Measurements from ENCODE around the gene ACAN. TPM values are rescaled to one million over a fixed set of nuclear protein-coding genes. Genes with fewer than 3 reads are reported as not detected.

Gene ACAN
- total and polyA plus RNA-seq, 9 of the 15 experiments (the other 6 are each of a cell fraction or from before 2014, with no cell fraction given), result not detected

DNA sequence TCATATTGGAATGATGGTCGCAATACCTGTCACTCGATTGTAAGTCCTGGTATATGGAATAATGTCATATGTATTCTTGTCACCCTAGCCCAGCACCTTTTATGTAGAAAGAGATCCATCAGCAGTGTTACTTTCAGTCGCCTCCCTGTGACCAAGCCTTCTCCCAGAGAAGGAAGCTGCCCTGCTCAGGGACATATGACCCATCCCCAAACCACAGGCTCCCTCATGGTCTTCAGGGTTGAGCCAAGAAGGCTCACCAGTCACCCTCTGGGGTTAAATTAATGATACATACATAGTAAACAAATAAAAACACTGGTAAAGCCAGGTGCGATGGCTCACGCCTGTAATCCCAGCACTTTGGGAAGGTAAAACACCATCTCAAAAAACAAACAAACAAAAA is 114.5 kb downstream of the ACAN start:
- H2AFZ ChIP-seq (ENCODE audit: low read depth, low read length), result peak overlapping the region; percentile 74
- no peak overlapping the region for H3K4me3 ChIP-seq
- H3K27me3 ChIP-seq (ENCODE audit: control insufficient read depth in 2 of 2, insufficient read depth in 2 of 2, low read length in 2 of 2), result no peaks in the 10 kb centered on the region
- intact Hi-C loops (cut with micrococcal nuclease), result no loop called here
- H3K36me3 ChIP-seq (ENCODE audit: control insufficient read depth, insufficient read depth, low read length), result no peaks in the 10 kb centered on the region
- no peaks in the 10 kb centered on the region for H4K20me1 ChIP-seq (replicated peaks; ENCODE audit: control insufficient read depth, insufficient read depth, low read length)
- peak overlapping the region; percentile 48; the same call in 1 of the 2 replicates for H3K4me2 ChIP-seq (ENCODE audit: insufficient read depth, low read length)
- peaks cover 22 to 27% of the 10 kb centered on the region in 2 experiments for H3K4me1 ChIP-seq (replicated peaks in 1 of 2; ENCODE audit: control insufficient read depth in 2 of 2, insufficient read depth in 2 of 2, low read length in 2 of 2)
- H3K79me2 ChIP-seq (ENCODE audit: control insufficient read depth, insufficient read depth, low read length), result peaks cover 2% of the 10 kb centered on the region
- ATAC-seq, result no peak
- WGBS (ENCODE audit: insufficient coverage, low coverage, missing lambda C conversion rate), result 26% methylated on average over 5 of the region's 5 CpGs
- no peak for TF ChIP-seq ZC3H4 (CRISPR knock-in tag; IDR thresholded peaks at IDR 0.05; ENCODE audit: borderline replicate concordance)
- TF ChIP-seq, protein P1, sequence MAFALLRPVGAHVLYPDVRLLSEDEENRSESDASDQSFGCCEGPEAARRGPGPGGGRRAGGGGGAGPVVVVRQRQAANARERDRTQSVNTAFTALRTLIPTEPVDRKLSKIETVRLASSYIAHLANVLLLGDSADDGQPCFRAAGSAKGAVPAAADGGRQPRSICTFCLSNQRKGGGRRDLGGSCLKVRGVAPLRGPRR (CRISPR knock-in tag; IDR thresholded peaks at IDR 0.05), result no peak
- no peak for TF ChIP-seq ZEB2 (IDR thresholded peaks at IDR 0.05)
- no peak for TF ChIP-seq ZKSCAN8 (CRISPR knock-in tag; IDR thresholded peaks at IDR 0.05)
- TF ChIP-seq NFATC3 (IDR thresholded peaks at IDR 0.05), result no peak
- TF ChIP-seq SMAD3 (CRISPR knock-in tag; conservative IDR thresholded peaks at IDR 0.05), result no peak
- TF ChIP-seq SRSF7 (optimal IDR thresholded peaks at IDR 0.05; ENCODE audit: low read depth, low read length), result no peak
- TF ChIP-seq NFYB (IDR thresholded peaks at IDR 0.05; ENCODE audit: extremely low read depth, insufficient read length), result no peak
- TF ChIP-seq JUNB (CRISPR knock-in tag; conservative IDR thresholded peaks at IDR 0.05), result no peak
- no peak for TF ChIP-seq SMARCB1 (IDR thresholded peaks at IDR 0.05; ENCODE audit: insufficient read length, low read depth)
- TF ChIP-seq ARNT (IDR thresholded peaks at IDR 0.05), result no peak
- TF ChIP-seq RB1 (IDR thresholded peaks at IDR 0.05; ENCODE audit: low read depth), result no peak
- no peak for TF ChIP-seq ZBTB17 (CRISPR knock-in tag; IDR thresholded peaks at IDR 0.05)
- no peak for TF ChIP-seq HNRNPL (IDR thresholded peaks at IDR 0.05; ENCODE audit: low read depth, low read length)
- ChIA-PET POLR2A (interaction anchor here (0.6 to 0.8 kb wide), 2 partner anchors 16 to 976 kb away, joined by 3 read pairs; partner anchors contain the start of gene AP3S2), CTCF (ENCODE audit: low intra/inter-chr PET ratio) (no interaction called here)
- BruUV-seq (replicated peaks), result no TSS peak
- DNase-seq (ENCODE audit: extremely low read depth in 1 of 4, low spot score in 3 of 4), result peak in 1 of 4 experiments; percentile 52
- peak overlapping the region; percentile 73 for H3K27ac ChIP-seq (ENCODE audit: extremely low read depth, low read depth, low read length)
- peak overlapping the region; percentile 33 to 72; a peak in 2 of 4 replicates for H3K9ac ChIP-seq (ENCODE audit: insufficient read depth in 1 of 2, low read depth in 2 of 2, low read length in 2 of 2)
- H3K9me3 ChIP-seq (replicated peaks; ENCODE audit: control insufficient read depth, insufficient read depth, low read depth, low read length), result no peaks in the 10 kb centered on the region; the same call in 1 of the 2 replicates
- H3K9me1 ChIP-seq (ENCODE audit: control insufficient read depth, insufficient read depth, low read length), result no peaks in the 10 kb centered on the region
- peak; percentile 48 for FAIRE-seq
- in situ Hi-C loops (cut with MboI), result no loop called here

Measured in K562 (cell line).